ENCODE results near the gene CHCHD10.

- TF ChIP-seq, protein P1, sequence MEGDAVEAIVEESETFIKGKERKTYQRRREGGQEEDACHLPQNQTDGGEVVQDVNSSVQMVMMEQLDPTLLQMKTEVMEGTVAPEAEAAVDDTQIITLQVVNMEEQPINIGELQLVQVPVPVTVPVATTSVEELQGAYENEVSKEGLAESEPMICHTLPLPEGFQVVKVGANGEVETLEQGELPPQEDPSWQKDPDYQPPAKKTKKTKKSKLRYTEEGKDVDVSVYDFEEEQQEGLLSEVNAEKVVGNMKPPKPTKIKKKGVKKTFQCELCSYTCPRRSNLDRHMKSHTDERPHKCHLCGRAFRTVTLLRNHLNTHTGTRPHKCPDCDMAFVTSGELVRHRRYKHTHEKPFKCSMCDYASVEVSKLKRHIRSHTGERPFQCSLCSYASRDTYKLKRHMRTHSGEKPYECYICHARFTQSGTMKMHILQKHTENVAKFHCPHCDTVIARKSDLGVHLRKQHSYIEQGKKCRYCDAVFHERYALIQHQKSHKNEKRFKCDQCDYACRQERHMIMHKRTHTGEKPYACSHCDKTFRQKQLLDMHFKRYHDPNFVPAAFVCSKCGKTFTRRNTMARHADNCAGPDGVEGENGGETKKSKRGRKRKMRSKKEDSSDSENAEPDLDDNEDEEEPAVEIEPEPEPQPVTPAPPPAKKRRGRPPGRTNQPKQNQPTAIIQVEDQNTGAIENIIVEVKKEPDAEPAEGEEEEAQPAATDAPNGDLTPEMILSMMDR (IDR thresholded peaks at IDR 0.05 in 8 of 11, conservative IDR thresholded peaks at IDR 0.05 in 3 of 11) = no peak
- no peak for TF ChIP-seq POLR2A (IDR thresholded peaks at IDR 0.05)
Observed at GRCh38 chr22:23773483-23774113, 5.8 kb upstream of the CHCHD10 start.

Data from spleen (tissue), 7 donors.